Iris pigment epithelial cell (primary cell): Measurements from ENCODE around the gene LILRA5.
A peak's percentile ranks its signal among the peaks of the same experiment; 100 is the strongest.
"Not testable (repeated sequence)": the region's sequence is repeated elsewhere in the genome, so short reads cannot be mapped to it uniquely, and the experiment has no call there.

Source experiments
- DNase-seq: peaks from one replicate; pipeline ENCODE4 v3.0.0-alpha.2; 2011; ENCODE audit warnings: low read depth

LILRA5 gene

DNA sequence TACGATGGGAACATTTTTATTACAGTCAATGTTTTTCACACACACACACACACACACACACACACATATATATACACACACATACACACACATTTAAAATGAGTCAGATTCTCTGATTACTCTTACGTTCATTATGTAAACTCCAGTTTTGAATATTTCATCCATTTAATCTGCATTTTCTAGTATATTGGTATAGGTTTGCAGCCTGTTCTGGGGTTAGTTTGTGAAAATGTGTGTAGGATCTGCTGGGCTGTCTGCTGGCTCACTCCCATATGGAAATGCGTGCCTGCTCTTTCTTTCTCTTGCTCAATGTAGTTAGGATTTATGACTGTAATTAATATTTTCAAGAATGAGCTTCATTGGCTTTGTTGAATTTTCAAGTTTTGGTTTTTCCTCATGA lies 39.1 kb downstream of the LILRA5 start:
- no peak for DNase-seq

DNA sequence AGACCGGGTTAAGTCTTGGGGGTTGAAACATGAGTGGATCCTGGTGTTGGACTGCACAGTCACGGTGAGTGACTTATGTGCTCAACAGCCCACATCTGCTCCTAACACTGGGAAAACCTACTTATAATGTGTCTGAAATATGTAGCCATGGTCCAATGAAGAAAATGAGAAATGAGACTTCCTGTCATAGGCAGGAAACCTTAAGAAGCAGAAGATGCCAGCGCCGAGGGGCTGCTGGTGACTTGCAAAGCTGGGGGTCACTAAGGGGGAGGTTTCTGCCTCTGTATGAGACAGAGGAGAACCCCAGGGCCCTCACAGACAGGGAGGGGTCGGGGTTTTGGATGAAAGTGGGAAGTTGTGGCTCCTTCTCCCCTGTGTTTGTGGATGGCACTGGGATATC lies 40.8 kb downstream of the LILRA5 start:
- DNase-seq = not testable (repeated sequence)

DNA sequence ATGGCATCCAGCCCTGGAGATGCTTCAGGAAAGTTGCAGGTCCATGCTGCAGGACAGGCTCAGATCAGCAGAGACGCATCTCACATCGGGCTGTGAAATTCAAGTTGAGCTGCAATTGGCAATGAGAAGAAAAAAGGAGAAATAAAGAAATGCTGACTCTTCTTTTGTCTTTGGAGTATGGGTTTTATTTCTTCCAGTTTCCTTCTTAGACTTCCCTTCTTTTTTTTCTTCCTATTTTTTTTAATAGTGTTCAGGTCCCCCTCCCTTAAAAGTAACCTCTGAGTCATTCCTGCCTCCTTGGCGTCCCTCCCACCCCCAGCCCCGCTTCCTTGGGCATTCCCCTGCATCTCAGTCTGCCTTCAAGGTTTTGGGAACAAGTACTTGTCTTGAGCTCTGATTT lies 41.4 kb downstream of the LILRA5 start:
- DNase-seq = not testable (repeated sequence)

DNA sequence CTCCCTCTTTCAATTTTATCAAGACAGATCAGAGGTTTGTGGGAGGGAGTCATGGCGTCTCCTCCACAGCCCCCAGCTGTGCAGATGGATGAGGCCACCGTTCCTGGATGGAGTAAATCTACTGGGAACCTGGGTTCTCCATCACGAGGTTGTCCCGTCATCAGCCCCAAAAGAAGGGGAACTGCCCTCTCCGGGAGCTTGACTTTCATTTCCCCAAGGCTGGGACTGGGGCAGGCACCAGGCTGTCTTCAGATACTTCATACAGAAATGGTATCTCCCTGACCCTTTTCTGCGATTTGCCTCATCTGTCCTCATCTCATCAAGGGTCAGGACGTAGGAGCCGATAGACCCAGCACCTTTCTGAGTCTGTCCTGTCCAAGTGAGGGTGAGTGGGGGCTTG lies 41.9 kb downstream of the LILRA5 start:
- no peak for DNase-seq

DNA sequence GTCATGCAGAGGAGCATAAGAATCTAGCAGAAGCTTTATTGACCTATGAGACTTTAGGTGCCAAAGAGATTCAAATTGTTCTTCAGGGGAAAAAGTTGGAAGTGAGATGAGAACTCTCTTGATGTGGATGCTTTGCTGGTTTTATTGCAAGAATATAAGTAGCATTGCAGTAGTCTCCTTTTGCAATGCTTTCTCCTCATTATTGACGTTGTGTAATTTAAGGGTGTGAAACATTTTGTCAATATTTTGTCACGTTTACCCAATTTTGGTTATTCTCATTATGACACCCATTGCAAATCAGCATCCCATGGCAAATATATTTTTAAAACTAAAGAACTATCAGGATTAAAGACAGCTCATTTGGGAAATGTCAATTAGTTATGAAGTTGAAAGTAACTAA lies 44.0 kb downstream of the LILRA5 start:
- no peak for DNase-seq

DNA sequence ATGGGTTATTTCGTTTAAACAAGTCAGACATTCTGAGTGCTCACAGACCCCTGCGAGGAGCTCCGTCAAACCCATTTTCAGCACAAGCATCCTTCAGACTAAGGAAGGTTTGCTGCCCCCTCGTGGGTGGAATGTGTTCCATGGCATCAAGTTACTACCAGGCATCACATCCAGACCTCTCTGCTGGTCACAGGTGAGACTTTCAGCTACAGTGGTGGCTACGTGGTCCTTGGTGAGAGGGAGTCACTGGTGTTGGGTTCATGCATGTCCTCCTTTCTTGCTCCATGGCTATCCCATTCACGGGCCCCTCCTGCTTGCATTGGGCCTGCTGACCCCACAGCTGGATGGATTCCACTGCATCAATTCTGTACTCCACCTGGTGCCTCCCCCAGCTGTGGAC lies 46.8 kb downstream of the LILRA5 start:
- peak; percentile 65 for DNase-seq

DNA sequence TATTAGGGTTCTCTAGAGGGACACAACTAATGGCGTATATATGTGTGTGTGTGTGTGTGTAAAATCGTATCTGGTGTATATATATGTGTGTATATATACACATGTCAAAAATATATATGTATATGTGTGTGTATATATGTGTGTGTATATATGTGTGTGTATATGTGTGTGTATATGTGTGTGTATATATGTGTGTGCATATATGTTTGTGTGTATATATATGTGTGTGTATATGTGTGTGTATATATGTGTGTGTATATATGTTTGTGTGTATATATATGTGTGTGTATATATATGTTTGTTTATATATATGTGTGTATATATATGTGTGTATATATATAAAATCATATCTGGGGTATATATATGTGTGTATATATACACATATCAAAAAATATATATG lies 50.5 kb downstream of the LILRA5 start:
- DNase-seq = no peak

DNA sequence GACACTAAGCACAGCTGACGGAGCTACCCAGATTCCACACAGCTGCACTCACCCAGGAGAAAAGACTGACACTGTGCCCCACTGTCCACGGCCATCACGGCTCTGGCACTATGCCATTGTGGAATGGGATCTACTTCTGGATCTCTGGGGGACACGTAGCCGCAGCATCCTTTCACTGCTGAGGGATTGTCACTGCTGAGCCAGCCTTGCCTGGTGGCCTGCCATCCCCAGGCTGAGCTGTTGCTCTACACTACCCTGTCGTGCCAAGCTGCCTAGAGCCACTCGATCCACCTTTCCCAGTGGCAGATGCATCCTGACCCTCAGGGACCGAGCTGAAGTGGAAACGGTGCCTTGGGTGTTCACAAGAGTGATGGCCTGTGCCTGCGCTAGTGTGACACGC lies 50.9 kb downstream of the LILRA5 start:
- no peak for DNase-seq

DNA sequence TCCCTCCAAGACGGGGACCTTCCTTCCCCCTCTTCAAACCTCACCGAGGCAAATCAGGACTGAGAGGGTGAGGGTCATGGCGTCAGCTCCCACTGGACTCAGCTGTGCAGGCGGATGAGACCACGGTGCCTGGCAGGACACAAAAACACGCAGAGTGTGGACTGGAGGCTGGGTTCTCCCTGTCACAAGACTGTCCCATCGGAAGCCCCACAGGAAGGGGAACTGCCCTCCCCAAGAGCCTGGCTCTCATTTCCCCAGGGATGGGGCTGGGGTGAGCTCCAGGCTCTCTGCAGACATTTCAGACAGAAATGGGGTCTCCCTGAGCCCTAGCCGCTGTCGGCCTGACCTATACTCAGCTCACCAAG lies 55.9 kb downstream of the LILRA5 start, which contains the start of gene LILRB5:
LILRB5 (minus strand) TSS at position 158 of the 365 bp plus-strand sequence; CDS start at position 78, 80 bp downstream.
- no peak for DNase-seq
